Measurements from ENCODE around the gene ENO1.
"Not testable (repeated sequence)": the region's sequence is repeated elsewhere in the genome, so short reads cannot be mapped to it uniquely, and the experiment has no call there.

ENO1 gene

GRCh38 chr1:8905582-8906191, 27.2 kb upstream of the ENO1 start:
- no peak overlapping the region for H3K4me3 ChIP-seq (ENCODE audit: low read depth, low read length)
- TF ChIP-seq CTCF (IDR thresholded peaks at IDR 0.05; ENCODE audit: borderline replicate concordance, insufficient read depth, low read depth, low read length) = no peak

- no peak overlapping the region for H3K4me3 ChIP-seq (ENCODE audit: low read depth, low read length)
- TF ChIP-seq CTCF (IDR thresholded peaks at IDR 0.05; ENCODE audit: borderline replicate concordance, insufficient read depth, low read depth, low read length) = no peak
Observed at GRCh38 chr1:8903908-8904650, 25.6 kb upstream of the ENO1 start.

GRCh38 chr1:8903410-8903809, 24.9 kb upstream of the ENO1 start:
- H3K4me3 ChIP-seq (ENCODE audit: low read depth, low read length) = no peak overlapping the region
- no peak for TF ChIP-seq CTCF (IDR thresholded peaks at IDR 0.05; ENCODE audit: borderline replicate concordance, insufficient read depth, low read depth, low read length)

GRCh38 chr1:8902765-8903164, 24.3 kb upstream of the ENO1 start:
- TF ChIP-seq CTCF (IDR thresholded peaks at IDR 0.05; ENCODE audit: borderline replicate concordance, insufficient read depth, low read depth, low read length) = no peak
- H3K4me3 ChIP-seq (ENCODE audit: low read depth, low read length) = no peak overlapping the region

GRCh38 chr1:8900684-8901083, 22.2 kb upstream of the ENO1 start:
- H3K4me3 ChIP-seq (ENCODE audit: low read depth, low read length) = not testable (repeated sequence)

- H3K4me3 ChIP-seq (ENCODE audit: low read depth, low read length) = no peak overlapping the region
- TF ChIP-seq CTCF (IDR thresholded peaks at IDR 0.05; ENCODE audit: borderline replicate concordance, insufficient read depth, low read depth, low read length) = no peak
Observed at GRCh38 chr1:8899046-8899445, 20.6 kb upstream of the ENO1 start.

- not testable (repeated sequence) for H3K4me3 ChIP-seq (ENCODE audit: low read depth, low read length)
Observed at GRCh38 chr1:8898418-8898817, 19.9 kb upstream of the ENO1 start.

GRCh38 chr1:8897505-8897904, 19.0 kb upstream of the ENO1 start:
- not testable (repeated sequence) for H3K4me3 ChIP-seq (ENCODE audit: low read depth, low read length)

GRCh38 chr1:8896775-8897174, 18.3 kb upstream of the ENO1 start:
- not testable (repeated sequence) for H3K4me3 ChIP-seq (ENCODE audit: low read depth, low read length)

Measured in GM12875 (cell line).